HG03060 (cell line): ENCODE measurements around the gene CSNK2A1.
"Not testable (repeated sequence)": the region's sequence is repeated elsewhere in the genome, so short reads cannot be mapped to it uniquely, and the experiment has no call there.

ENCODE experiments used
- ATAC-seq: cut with Tn5 transposase; IDR thresholded peaks from one replicate; pipeline ENCODE4 v1.9.1; 2021; ENCODE audit warnings: low read depth, moderate number of reproducible peaks; ENCODE audit not compliant: unreplicated experiment

CSNK2A1 gene

GRCh38 chr20:536426-537010 lies 7.1 kb downstream of the CSNK2A1 start:
- ATAC-seq = no peak

DNA sequence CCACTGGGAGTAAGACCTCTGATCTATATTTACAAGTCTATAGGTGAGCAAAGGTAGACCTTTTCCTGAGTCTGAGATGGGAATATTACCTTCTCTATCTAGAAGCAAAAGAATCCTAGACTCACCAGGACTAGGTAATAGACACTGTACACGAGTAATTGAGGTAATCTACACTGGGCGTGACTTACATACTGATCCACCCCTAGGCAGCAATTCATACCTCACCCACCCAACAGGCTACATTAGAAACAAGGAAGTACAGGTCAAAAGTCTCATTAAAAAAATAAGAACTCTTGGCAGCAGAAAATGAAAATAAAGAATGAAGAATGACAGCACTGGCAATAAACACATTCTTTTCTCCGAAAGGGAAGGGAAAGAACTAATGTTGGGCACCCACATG lies 7.6 kb downstream of the CSNK2A1 start:
- ATAC-seq = no peak

DNA sequence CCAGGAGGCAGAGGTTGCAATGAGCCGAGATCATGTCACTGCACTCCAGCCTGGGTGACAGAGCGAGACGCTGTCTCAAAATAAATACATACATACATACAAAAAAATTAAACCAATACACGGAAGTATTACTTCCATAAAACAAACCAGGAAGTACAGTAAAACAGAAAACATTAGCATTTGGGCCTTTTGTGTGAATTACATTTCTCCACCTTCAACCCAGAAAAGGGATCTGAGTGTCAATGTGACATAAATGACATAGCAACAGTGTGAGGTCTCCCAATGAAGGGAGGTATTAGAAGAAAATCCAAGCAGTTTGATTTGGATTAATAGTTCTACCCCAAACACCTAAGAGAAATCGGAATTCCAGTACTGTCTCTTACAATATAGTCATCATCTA lies 10.1 kb downstream of the CSNK2A1 start:
- no peak for ATAC-seq

- no peak for ATAC-seq
These were observed 11.1 kb downstream of the CSNK2A1 start for GRCh38 chr20:532530-532929.

- ATAC-seq = no peak
These were observed 12.0 kb downstream of the CSNK2A1 start for GRCh38 chr20:531608-532007.

DNA sequence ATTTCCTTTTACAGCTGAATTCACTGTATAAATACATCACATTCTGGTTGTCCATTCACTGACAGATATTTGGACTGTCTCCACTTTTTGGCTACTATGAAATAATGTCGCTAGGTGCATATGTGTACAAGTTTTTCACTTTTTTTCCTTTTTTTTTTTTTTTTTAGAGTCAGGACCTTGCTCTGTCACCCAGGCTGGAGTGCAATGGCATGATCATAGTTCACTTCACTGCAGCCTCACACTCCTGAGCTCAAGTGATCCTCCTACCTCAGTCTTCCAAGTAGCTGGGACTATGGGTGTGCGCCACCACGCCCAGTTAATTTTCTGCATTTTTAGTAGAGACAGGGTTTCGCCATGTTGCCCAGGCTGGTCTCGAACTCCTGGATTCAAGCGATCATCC lies 13.3 kb downstream of the CSNK2A1 start:
- no peak for ATAC-seq

GRCh38 chr20:528923-529604 lies 14.5 kb downstream of the CSNK2A1 start:
- no peak for ATAC-seq

- ATAC-seq = no peak
These were observed 16.1 kb downstream of the CSNK2A1 start for GRCh38 chr20:527571-527886.

- no peak for ATAC-seq
These were observed 21.7 kb downstream of the CSNK2A1 start for GRCh38 chr20:521860-522259.

GRCh38 chr20:519999-520398 lies 23.6 kb downstream of the CSNK2A1 start:
- ATAC-seq = no peak

DNA sequence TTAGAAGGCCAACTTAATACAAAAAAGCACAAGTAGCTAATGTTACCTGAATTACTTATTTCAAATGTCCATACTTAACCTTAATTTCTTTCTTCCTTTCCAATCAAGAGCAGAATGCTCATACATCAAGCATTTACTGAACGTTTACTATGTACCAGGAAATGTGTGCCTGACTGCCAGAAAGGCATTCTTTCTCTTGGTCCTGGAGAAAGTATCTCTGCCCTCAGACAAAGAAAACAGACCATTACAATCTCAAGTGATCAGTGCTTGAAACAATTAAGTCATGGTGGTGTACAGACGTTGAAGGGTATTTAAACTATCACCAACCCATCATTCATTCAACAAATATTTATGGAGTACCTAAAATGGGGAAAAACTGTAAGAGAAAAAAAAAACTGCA lies 26.4 kb downstream of the CSNK2A1 start:
- ATAC-seq = no peak

DNA sequence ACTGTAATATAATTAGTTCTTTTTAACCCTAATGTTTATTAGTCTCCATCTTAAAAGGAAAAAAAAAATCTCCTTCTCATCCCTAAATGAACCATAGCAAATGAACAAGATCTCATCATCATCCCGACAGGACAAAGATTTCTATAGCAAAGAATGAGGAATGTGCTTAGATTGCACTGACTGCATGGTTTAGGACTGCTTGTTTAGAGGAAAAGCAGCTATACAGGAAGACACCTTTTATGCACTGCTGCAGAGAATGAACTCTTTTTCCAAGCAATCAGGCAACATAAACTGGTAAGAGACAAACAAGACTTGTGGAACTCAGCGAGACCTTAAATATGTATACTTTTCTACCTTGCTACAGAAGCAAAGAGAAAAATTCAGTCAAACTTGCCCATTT lies 26.8 kb downstream of the CSNK2A1 start:
- no peak for ATAC-seq

GRCh38 chr20:515696-516095 lies 27.9 kb downstream of the CSNK2A1 start:
- no peak for ATAC-seq

DNA sequence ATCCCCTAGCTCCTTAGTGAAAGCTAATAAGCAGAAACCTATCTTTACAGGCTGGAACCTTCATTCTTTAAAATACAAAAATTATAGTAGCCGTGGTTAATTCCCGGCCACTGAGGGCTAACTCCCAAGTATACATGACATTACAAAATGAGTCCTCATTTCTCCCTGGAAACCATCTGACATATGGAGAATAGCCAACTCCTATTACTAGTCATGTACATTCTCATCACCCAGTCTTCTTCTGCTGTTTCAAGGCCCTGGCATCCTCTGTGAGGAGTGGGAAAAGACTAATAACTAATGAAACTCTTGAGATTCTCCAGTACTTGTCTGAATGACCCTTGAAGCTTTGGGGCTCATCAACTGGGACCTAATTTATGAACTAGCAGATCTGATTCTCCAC lies 30.2 kb downstream of the CSNK2A1 start:
- ATAC-seq = no peak

GRCh38 chr20:510328-511057 lies 33.1 kb downstream of the CSNK2A1 start:
- not testable (repeated sequence) for ATAC-seq

DNA sequence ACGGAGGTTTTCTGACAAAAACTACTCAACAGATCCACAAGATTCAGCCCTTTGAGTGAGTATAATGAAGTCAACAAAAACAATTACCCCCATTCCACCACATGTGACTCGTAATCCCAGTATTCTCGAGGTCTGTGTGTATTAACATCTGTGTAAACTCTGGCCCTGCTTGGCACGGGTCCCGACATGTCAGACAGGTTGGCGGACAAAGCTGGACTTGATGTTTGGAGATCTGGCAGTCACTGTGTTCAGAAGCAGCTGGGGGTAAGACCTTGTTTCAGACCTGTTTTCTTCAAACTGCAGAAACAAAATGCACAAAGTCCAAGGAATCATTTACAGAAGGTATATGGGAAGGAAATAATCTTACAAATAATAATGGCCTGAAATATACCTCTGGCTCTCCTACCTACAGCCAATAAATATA lies 35.2 kb downstream of the CSNK2A1 start:
- not testable (repeated sequence) for ATAC-seq

- ATAC-seq = no peak
These were observed 35.7 kb downstream of the CSNK2A1 start for GRCh38 chr20:507761-508332.

DNA sequence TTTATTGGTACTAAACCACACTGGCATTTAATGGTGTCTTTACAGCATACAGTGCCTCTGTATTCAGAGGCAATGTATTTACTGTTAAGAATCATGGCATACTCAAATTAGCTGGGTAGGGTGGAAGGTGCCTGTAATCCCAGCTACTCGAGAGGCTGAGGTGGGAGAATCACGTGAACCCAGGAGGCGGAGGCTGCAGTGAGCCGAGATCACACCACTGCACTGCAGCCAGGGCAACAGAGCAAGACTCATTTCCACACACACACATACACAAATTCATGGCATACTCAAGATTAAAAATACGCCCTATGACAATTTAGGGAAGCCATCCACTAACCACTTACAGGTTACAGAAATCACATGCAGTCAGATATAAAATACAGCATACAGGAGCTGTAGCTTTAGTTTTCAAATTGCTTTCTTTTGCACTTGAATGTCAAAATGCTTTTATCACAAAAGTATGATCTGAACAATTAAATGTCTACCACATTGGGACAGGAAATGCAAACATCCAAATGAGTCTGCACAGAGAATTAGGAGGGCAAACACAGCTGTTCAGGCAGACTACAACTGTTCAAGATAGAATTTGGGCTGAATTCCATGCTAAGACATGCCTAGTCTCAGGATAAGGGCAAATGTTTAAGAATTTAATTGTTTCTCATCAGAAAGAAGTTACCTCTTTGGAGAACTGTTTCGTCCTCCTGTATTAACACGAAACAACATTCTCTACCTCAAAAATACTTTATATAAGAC lies 36.4 kb downstream of the CSNK2A1 start:
- no peak for ATAC-seq

GRCh38 chr20:504632-505075 lies 38.9 kb downstream of the CSNK2A1 start:
- no peak for ATAC-seq

DNA sequence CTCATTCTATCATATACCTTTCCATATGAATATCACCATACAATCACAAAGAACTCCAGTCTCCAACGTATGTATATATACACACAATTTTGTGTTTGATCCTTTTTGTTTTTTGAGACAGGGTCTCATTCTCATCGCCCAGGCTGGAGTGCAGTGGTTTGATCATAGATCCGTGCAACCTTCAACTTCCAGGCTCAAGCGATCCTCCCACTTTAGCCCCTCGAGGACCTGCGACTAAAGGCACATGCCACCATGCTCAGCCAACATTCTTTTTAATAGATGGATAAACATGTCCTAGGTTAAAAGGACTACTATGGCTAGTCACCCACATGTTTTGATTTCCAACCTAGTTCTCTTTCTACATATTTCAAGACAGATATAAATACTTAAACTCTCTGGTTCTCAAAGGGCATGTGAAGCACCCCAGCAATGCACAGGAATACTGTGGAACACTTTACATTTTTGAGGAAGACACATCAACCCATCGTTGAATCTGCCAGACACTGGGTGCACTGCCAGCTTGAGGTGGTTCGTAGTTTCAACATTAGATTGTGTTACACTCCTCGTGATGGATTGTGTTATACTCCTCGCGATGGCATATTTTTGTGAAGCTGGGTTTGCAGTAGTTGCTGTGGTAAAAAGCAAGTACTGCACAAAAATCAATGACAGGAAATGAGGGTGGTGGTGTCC lies 40.4 kb downstream of the CSNK2A1 start:
- ATAC-seq = no peak
